ENCODE measurements around the gene CYP20A1. TPM values are rescaled to one million over a fixed set of nuclear protein-coding genes. Genes with fewer than 3 reads are reported as not detected.
A peak's percentile ranks its signal among the peaks of the same experiment; 100 is the strongest.

CYP20A1 gene
- total RNA-seq, 2 donors from 2014 or later = 12.7 to 16.2 TPM

DNA sequence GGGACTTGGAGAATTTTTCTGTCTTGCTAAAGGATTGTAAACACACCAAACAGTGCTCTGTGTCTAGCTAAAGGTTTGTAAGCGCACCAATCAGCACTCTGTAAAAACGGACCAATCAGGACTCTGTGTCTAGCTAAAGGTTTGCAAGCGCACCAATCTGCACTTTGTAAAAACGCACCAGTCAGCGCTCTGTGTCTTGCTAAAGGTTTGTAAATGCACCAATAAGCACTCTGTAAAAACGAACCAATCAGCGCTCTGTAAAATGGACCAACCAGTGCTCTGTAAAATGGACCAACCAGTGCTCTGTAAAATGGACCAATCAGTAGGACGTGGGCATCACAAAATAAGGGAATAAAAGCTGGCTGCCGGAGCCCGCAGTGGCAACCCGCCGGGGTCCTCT is 105.8 kb downstream of the CYP20A1 start:
- intact Hi-C loops (cut with DNase I) = no loop called here
- no peak for ATAC-seq
- no peak for DNase-seq

DNA sequence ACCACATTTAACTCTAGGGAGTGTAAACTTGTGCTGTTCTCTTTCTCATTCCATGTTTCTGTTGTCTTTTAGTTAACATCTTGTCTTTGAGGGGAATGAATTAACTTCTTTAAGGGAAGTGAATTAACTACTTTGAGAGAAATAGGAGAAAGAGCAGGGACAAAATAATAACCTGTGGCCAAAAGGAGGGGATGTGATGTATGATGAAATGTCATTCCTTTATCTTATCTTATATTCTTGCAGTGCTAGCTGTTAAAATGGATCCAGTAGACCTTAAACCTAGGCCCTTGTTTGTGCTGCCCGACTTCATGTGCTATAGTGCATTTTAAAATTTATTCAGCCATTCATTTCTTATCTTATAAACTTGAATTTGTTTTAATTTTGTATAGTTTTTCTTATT is 107.8 kb downstream of the CYP20A1 start:
- ATAC-seq = no peak
- intact Hi-C loops (cut with DNase I) = no loop called here

DNA sequence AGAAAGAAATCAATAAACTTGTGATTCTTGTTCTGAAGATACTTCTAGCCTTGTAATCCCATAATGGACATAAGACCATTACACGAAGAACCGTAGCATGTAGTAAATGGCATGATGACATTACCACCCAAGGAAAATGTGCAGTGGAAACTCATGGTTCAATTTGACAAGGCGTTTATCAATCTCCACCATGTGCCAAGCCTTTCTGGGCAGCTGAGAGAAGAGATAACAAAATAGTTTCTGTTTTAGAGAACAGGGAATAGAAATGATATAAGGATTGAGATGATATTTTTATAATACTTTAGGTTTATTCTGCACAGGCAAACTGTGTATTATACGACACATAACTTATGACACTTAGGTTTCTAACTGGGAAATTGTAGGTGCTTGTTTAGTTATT is 108.6 kb downstream of the CYP20A1 start:
- ATAC-seq = peak in 1 of 2 donors; percentile 30

More for the DNA sequence above, 107.8 kb downstream of the CYP20A1 start:
- no peak for DNase-seq

DNA sequence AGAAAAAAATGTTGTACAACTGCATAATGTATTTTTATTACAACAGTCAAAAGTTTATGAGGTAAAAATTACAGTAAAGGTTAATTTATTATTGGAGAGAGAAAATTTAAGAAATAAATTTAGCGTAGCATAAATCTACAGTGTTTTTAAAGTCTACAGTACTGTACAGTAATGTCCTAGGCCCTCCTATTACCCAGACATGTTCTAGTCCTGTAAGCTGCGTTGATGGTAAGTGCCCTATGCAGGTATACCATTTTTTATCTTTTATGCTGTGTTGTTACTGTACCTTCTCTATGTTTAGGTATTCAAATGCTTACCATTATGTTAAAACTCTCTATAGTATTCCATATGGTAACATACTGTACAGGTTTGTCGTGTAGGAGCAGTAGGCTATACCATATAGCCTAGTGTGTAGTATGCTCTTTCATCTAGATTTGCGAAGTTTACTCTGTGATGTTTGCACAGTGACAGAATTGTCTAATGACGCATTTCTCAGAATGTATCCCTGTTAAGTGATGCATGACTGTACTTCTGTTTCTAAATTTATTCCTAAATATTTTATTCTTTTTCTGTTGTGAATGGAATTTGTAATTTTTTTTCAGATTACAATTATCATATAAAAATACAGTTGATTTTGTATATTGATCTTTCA is 113.9 kb downstream of the CYP20A1 start:
- no peak for ATAC-seq
- no peak for DNase-seq
- intact Hi-C loops (cut with DNase I) = no loop called here

More for the DNA sequence above, 108.6 kb downstream of the CYP20A1 start:
- no peak for DNase-seq
- intact Hi-C loops (cut with DNase I) = no loop called here

DNA sequence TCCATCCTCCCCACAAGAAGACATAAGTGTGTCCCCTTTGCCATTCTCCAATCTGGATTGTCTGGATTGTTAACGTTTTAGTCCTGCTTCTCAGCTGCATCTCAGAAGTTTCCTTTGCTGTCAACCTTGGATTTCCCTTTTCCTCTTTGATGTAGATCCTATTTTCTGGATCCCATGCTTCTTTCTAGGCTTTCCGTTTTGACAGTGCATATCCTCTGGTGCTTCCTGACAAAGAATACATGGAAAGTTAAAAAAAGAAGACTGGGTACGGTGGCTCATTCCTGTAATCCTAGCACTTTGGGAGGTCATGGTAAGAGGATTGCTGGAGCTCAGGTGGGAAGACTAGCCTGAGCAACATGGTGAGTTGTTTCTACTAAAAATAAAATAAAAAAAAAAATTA is 116.1 kb downstream of the CYP20A1 start:
- ATAC-seq = no peak
- DNase-seq = no peak
- intact Hi-C loops (cut with DNase I) = no loop called here

Other genes starting within 250 kb of the CYP20A1 start
- gene NBEAL1, start 224.1 kb upstream of the CYP20A1 start, total RNA-seq = 10 to 100 TPM; 19.8 to 21.1 TPM
- 10 to 100 TPM; 51.0 to 65.2 TPM for gene ABI2, start 89.4 kb downstream of the CYP20A1 start, total RNA-seq